SK-N-SH treated with all-trans-retinoic acid at 6 μM for 48 hours (cell line): ENCODE measurements around the gene NFATC2IP.
"Not testable (repeated sequence)": the region's sequence is repeated elsewhere in the genome, so short reads cannot be mapped to it uniquely, and the experiment has no call there.

Experiments used
- ATAC-seq: fragments of 200-7000 bp; cut with Tn5 transposase; 3 replicates; pipeline ENCODE4 v1.9.1; 2020; ENCODE audit warnings: mild to moderate bottlenecking, moderate library complexity
- ESRRG ChIP-seq: fragments of 250-450 bp; sonication (Bioruptor Pico); IDR thresholded peaks from 2 replicates; pipeline ENCODE4 v1.6.1; 2021; ENCODE audit warnings: mild to moderate bottlenecking
- GLIS3 ChIP-seq: fragments of 250-450 bp; sonication (Bioruptor Pico); IDR thresholded peaks from 2 replicates; pipeline ENCODE4 v1.5.0; 2020; ENCODE audit warnings: mild to moderate bottlenecking, moderate library complexity
- RARB ChIP-seq: fragments of 250-450 bp; sonication (Bioruptor Pico); IDR thresholded peaks from 2 replicates; pipeline ENCODE4 v1.8.0; 2021; ENCODE audit warnings: mild to moderate bottlenecking, moderate library complexity
- SNAI2 ChIP-seq: fragments of 250-450 bp; sonication (Bioruptor Pico); IDR thresholded peaks from 2 replicates; pipeline ENCODE4 v1.5.0; 2020; ENCODE audit warnings: mild to moderate bottlenecking, moderate library complexity
- ZFP3 ChIP-seq: fragments of 250-450 bp; sonication (Bioruptor Pico); IDR thresholded peaks from 2 replicates; pipeline ENCODE4 v1.5.0; 2020; ENCODE audit warnings: mild to moderate bottlenecking, moderate library complexity
- ZFP30 ChIP-seq: fragments of 450-650 bp; formaldehyde crosslinking; IDR thresholded peaks from 2 replicates; pipeline ENCODE4 v1.5.0; 2022; ENCODE audit warnings: mild to moderate bottlenecking, moderate library complexity
- ZNF8 ChIP-seq: fragments of 450-650 bp; formaldehyde crosslinking; IDR thresholded peaks from 2 replicates; pipeline ENCODE4 v1.5.0; 2020; ENCODE audit warnings: mild to moderate bottlenecking, moderate library complexity
- TF ChIP-seq, protein P1 (sequence below): fragments of 250-450 bp; sonication (Bioruptor Pico); IDR thresholded peaks from 2 replicates; pipeline ENCODE4 v1.8.0; 2020; ENCODE audit warnings: mild to moderate bottlenecking, moderate library complexity, borderline replicate concordance
- TF ChIP-seq, protein P2 (sequence below): fragments of 250-450 bp; sonication (Bioruptor Pico); IDR thresholded peaks from 2 replicates; pipeline ENCODE4 v1.5.1; 2021; ENCODE audit warnings: mild to moderate bottlenecking, moderate library complexity
- TF ChIP-seq, protein P3 (sequence below): fragments of 250-450 bp; sonication (Bioruptor Pico); IDR thresholded peaks from 2 replicates; pipeline ENCODE4 v1.8.0; 2021; ENCODE audit warnings: low read depth, mild to moderate bottlenecking, moderate library complexity, borderline replicate concordance
- TF ChIP-seq, protein P4 (sequence below): fragments of 250-450 bp; sonication (Bioruptor Pico); IDR thresholded peaks from 2 replicates; pipeline ENCODE4 v1.5.1; 2020; ENCODE audit warnings: low read depth, mild to moderate bottlenecking, moderate library complexity
- TF ChIP-seq, protein P5 (sequence below): fragments of 250-450 bp; sonication (Bioruptor Pico); IDR thresholded peaks from 2 replicates; pipeline ENCODE4 v1.5.0; 2020; ENCODE audit warnings: mild to moderate bottlenecking, moderate library complexity

NFATC2IP gene

DNA sequence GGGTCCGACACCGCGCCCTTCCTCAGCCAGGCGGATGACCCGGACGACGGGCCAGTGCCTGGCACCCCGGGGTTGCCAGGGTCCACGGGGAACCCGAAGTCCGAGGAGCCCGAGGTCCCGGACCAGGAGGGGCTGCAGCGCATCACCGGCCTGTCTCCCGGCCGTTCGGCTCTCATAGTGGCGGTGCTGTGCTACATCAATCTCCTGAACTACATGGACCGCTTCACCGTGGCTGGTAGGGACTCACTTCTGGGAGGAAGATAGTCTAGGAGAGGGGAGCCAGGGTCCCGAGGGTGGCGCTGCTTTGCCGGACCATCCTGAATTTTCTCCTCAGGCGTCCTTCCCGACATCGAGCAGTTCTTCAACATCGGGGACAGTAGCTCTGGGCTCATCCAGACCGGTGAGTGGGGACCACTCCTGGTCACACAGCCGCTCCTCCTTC lies 24.4 kb downstream of the NFATC2IP start:
- peak; percentile 37 for ATAC-seq
- TF ChIP-seq, protein P1, sequence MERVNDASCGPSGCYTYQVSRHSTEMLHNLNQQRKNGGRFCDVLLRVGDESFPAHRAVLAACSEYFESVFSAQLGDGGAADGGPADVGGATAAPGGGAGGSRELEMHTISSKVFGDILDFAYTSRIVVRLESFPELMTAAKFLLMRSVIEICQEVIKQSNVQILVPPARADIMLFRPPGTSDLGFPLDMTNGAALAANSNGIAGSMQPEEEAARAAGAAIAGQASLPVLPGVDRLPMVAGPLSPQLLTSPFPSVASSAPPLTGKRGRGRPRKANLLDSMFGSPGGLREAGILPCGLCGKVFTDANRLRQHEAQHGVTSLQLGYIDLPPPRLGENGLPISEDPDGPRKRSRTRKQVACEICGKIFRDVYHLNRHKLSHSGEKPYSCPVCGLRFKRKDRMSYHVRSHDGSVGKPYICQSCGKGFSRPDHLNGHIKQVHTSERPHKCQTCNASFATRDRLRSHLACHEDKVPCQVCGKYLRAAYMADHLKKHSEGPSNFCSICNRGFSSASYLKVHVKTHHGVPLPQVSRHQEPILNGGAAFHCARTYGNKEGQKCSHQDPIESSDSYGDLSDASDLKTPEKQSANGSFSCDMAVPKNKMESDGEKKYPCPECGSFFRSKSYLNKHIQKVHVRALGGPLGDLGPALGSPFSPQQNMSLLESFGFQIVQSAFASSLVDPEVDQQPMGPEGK, result no peak
- TF ChIP-seq, protein P2, sequence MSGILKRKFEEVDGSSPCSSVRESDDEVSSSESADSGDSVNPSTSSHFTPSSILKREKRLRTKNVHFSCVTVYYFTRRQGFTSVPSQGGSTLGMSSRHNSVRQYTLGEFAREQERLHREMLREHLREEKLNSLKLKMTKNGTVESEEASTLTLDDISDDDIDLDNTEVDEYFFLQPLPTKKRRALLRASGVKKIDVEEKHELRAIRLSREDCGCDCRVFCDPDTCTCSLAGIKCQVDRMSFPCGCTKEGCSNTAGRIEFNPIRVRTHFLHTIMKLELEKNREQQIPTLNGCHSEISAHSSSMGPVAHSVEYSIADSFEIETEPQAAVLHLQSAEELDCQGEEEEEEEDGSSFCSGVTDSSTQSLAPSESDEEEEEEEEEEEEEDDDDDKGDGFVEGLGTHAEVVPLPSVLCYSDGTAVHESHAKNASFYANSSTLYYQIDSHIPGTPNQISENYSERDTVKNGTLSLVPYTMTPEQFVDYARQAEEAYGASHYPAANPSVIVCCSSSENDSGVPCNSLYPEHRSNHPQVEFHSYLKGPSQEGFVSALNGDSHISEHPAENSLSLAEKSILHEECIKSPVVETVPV (CRISPR knock-in tag), result no peak
- TF ChIP-seq ZNF8 (CRISPR knock-in tag) (no peak), ESRRG (no peak)
- TF ChIP-seq, all 23 proteins: peak for 0

DNA sequence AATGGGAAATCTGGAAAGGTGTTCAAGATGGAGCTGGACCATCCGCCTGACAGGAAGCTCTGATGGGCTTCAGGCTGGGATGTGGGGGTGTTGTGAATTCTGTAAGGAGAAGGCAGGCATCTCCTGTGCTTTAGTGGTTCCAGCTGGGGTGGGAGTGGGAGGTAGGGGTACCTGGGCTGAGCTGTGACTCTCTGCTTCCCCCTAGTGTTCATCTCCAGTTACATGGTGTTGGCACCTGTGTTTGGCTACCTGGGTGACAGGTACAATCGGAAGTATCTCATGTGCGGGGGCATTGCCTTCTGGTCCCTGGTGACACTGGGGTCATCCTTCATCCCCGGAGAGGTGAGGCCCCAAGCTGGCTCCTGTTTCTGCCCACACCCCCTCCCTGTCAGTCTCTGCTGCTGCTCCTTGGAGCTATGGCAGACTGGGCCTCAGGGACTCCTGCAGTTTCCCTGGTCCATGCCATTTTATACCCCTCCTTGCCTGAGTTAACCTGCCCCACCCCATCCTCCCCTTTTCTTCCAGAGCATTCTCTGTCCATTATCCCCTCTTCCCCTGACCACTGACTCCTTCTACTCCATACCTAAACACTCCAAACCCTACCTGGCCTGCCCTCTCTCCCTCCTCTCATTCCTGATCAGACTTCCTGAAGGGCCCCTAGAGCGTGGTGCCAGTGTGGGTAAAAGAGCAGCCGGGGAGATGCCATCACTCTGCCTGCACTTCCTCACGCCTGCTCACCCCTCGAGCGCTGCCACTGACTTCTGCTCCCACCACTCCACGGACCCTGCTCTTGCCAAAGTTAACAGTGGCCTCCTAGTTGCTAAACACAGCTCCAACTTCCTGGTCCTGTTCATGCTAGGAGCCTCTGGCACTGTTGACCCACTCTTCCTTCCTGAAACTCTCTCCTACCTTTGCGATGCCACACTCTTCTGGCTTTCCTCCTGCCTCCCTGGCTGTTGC lies 27.2 kb downstream of the NFATC2IP start:
- TF ChIP-seq RARB (CRISPR knock-in tag) (no peak), ESRRG (no peak), GLIS3 (CRISPR knock-in tag) (no peak), SNAI2 (CRISPR knock-in tag) (no peak), ZFP3 (CRISPR knock-in tag) (no peak)
- TF ChIP-seq, protein P3, sequence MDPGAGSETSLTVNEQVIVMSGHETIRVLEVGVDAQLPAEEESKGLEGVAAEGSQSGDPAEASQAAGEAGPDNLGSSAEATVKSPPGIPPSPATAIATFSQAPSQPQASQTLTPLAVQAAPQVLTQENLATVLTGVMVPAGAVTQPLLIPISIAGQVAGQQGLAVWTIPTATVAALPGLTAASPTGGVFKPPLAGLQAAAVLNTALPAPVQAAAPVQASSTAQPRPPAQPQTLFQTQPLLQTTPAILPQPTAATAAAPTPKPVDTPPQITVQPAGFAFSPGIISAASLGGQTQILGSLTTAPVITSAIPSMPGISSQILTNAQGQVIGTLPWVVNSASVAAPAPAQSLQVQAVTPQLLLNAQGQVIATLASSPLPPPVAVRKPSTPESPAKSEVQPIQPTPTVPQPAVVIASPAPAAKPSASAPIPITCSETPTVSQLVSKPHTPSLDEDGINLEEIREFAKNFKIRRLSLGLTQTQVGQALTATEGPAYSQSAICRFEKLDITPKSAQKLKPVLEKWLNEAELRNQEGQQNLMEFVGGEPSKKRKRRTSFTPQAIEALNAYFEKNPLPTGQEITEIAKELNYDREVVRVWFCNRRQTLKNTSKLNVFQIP (CRISPR knock-in tag), result no peak
- TF ChIP-seq, protein P4, sequence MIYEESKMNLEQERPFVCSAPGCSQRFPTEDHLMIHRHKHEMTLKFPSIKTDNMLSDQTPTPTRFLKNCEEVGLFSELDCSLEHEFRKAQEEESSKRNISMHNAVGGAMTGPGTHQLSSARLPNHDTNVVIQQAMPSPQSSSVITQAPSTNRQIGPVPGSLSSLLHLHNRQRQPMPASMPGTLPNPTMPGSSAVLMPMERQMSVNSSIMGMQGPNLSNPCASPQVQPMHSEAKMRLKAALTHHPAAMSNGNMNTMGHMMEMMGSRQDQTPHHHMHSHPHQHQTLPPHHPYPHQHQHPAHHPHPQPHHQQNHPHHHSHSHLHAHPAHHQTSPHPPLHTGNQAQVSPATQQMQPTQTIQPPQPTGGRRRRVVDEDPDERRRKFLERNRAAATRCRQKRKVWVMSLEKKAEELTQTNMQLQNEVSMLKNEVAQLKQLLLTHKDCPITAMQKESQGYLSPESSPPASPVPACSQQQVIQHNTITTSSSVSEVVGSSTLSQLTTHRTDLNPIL (CRISPR knock-in tag), result no peak
- TF ChIP-seq, protein P5, sequence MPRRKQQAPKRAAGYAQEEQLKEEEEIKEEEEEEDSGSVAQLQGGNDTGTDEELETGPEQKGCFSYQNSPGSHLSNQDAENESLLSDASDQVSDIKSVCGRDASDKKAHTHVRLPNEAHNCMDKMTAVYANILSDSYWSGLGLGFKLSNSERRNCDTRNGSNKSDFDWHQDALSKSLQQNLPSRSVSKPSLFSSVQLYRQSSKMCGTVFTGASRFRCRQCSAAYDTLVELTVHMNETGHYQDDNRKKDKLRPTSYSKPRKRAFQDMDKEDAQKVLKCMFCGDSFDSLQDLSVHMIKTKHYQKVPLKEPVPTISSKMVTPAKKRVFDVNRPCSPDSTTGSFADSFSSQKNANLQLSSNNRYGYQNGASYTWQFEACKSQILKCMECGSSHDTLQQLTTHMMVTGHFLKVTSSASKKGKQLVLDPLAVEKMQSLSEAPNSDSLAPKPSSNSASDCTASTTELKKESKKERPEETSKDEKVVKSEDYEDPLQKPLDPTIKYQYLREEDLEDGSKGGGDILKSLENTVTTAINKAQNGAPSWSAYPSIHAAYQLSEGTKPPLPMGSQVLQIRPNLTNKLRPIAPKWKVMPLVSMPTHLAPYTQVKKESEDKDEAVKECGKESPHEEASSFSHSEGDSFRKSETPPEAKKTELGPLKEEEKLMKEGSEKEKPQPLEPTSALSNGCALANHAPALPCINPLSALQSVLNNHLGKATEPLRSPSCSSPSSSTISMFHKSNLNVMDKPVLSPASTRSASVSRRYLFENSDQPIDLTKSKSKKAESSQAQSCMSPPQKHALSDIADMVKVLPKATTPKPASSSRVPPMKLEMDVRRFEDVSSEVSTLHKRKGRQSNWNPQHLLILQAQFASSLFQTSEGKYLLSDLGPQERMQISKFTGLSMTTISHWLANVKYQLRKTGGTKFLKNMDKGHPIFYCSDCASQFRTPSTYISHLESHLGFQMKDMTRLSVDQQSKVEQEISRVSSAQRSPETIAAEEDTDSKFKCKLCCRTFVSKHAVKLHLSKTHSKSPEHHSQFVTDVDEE (CRISPR knock-in tag), result no peak
- TF ChIP-seq, protein P1, result no peak
- no peak for ATAC-seq

DNA sequence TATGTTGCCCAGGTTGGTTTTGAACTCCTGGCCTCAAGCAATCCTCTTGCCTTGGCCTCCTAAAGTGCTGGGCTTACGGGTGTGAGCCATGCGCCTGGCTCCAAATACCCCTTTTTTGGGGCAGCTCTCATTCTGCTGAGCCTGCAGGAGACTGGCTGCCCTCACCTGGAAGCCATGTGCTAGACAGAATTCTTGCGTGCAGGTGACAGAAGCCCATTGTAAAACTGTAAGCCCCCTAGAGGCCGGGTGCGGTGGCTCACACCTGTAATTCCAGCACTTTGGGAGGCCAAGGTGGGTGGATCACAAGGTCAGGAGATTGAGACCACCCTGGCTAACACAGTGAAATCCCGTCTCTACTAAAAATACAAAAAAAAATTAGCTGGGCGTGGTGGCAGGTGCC lies 29.6 kb downstream of the NFATC2IP start:
- not testable (repeated sequence) for ATAC-seq

DNA sequence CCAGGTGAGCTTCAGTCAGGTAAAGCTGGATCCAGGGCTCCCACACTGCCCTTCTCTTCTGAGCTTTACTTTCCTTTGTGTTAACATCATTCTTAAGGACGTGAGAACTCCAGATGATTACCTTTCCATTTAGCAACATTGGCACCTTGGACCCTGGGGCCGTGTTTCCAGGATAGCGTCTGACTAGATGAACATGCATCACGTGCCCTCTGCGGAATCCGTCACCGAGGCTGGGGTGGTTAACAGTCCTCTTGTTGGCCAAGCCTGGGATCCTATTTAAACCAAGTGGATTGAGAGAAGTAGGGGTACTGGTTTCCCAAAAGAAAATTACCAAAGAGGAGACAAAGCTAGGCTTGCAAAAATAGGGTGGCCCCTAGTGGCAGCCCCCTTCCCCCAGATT lies 30.2 kb downstream of the NFATC2IP start:
- ATAC-seq, result no peak
- TF ChIP-seq ZFP30 (CRISPR knock-in tag) (no peak), ZFP3 (CRISPR knock-in tag) (no peak)
- TF ChIP-seq, protein P4 (CRISPR knock-in tag), result no peak
